Liver (tissue), 3 donors: ENCODE data around the gene DGCR6.
"Not testable (repeated sequence)": the region's sequence is repeated elsewhere in the genome, so short reads cannot be mapped to it uniquely, and the experiment has no call there.

Experiments
- SP1 ChIP-seq: IDR thresholded peaks from 2 replicates; pipeline ENCODE4 v1.6.1; 2018; ENCODE audit warnings: antibody characterized with exemption, mild to moderate bottlenecking
- TAF1 ChIP-seq: conservative IDR thresholded peaks from 2 replicates; pipeline ENCODE4 v1.6.1; 2016; ENCODE audit warnings: antibody characterized with exemption, mild to moderate bottlenecking
- TF ChIP-seq, protein P1 (sequence below): fragments of 150-350 bp; IDR thresholded peaks from 2 replicates; pipeline ENCODE4 v1.5.1; 2017; ENCODE audit warnings: improper control_type of control experiment, low read depth, low read length; ENCODE audit not compliant: missing input control
- donor health status: healthy.
- donor health status: healthy.

DNA sequence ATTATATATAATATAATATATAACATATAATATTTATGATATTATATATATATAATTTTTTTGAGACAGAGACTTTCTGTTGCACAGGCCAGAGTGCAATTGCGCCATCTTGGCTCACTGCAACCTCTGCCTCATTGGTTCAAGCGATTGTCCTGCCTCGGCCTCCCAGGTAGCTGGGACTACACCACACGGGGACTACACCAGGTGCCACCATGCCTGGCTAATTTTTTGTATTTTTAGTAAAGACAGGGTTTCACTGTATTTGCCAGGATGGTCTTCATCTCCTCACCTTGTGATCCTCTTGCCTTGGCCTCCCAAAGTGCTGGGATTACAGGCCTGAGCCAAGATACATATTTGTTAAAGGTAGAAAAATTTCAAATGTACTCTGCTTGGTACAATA, 12.3 kb upstream of the DGCR6 start:
- TF ChIP-seq SP1, TAF1: not testable (repeated sequence)
- TF ChIP-seq, protein P1, sequence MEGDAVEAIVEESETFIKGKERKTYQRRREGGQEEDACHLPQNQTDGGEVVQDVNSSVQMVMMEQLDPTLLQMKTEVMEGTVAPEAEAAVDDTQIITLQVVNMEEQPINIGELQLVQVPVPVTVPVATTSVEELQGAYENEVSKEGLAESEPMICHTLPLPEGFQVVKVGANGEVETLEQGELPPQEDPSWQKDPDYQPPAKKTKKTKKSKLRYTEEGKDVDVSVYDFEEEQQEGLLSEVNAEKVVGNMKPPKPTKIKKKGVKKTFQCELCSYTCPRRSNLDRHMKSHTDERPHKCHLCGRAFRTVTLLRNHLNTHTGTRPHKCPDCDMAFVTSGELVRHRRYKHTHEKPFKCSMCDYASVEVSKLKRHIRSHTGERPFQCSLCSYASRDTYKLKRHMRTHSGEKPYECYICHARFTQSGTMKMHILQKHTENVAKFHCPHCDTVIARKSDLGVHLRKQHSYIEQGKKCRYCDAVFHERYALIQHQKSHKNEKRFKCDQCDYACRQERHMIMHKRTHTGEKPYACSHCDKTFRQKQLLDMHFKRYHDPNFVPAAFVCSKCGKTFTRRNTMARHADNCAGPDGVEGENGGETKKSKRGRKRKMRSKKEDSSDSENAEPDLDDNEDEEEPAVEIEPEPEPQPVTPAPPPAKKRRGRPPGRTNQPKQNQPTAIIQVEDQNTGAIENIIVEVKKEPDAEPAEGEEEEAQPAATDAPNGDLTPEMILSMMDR = not testable (repeated sequence)
